Fibroblast of lung (primary cell): Measurements from ENCODE around the gene PSG2.

Experiments
- EZH2 ChIP-seq: IDR thresholded peaks from 2 replicates; pipeline ENCODE4 v1.5.1; 2012; ENCODE audit warnings: low read length, control low read depth, mild to moderate bottlenecking; ENCODE audit errors: missing control alignments
- TF ChIP-seq, protein P1 (sequence below), 2 donors: IDR thresholded peaks in 1 of 2; conservative IDR thresholded peaks in 1 of 2; 1 replicate in 1 of 2; 2 replicates in 1 of 2; pipeline ENCODE4 v1.5.1; 2011 to 2012; ENCODE audit warnings: low read length in 2 of 2, control low read depth in 1 of 2, inconsistent platforms in 1 of 2, low read depth in 1 of 2, mild to moderate bottlenecking in 1 of 2

DNA sequence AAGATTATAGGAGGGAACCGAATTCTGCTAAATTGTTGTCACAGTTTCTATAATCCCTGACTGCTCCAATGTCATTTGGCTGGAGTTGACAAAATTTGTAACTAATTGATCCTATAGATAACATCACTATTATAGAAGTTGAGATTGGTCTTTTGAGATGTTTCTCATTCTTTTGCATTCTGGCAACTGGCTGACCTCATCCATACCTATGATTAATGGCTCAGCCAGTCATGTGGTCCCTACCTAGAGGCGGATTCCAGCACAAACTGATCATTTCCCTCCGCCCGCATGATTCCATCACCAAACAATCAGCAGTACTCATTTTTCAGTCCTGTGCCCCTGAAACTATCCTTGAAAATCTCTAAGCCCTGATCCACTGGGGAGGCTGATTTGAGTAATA, 4.2 kb downstream of the PSG2 start:
- TF ChIP-seq, protein P1, sequence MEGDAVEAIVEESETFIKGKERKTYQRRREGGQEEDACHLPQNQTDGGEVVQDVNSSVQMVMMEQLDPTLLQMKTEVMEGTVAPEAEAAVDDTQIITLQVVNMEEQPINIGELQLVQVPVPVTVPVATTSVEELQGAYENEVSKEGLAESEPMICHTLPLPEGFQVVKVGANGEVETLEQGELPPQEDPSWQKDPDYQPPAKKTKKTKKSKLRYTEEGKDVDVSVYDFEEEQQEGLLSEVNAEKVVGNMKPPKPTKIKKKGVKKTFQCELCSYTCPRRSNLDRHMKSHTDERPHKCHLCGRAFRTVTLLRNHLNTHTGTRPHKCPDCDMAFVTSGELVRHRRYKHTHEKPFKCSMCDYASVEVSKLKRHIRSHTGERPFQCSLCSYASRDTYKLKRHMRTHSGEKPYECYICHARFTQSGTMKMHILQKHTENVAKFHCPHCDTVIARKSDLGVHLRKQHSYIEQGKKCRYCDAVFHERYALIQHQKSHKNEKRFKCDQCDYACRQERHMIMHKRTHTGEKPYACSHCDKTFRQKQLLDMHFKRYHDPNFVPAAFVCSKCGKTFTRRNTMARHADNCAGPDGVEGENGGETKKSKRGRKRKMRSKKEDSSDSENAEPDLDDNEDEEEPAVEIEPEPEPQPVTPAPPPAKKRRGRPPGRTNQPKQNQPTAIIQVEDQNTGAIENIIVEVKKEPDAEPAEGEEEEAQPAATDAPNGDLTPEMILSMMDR (conservative IDR thresholded peaks at IDR 0.05 in 1 of 2, IDR thresholded peaks at IDR 0.05 in 1 of 2; ENCODE audit: low read depth in 1 of 2, low read length in 2 of 2) = no peak
- no peak for TF ChIP-seq EZH2
